H1 (cell line): ENCODE data around the gene RBM45. TPM values are rescaled to one million over a fixed set of nuclear protein-coding genes. Genes with fewer than 3 reads are reported as not detected.
"Not testable (repeated sequence)": the region's sequence is repeated elsewhere in the genome, so short reads cannot be mapped to it uniquely, and the experiment has no call there.

ENCODE experiments used
- CTCF ChIA-PET: fragments of 300-600 bp; sonication (Branson Sonifier 250); formaldehyde crosslinking; loops from one replicate; lab custom pipeline; 2021; ENCODE audit not compliant: partially characterized antibody; lab: Charles Lee
- POLR2A ChIA-PET: fragments of 300-600 bp; sonication (Branson Sonifier 250); formaldehyde crosslinking; loops from one replicate; lab custom pipeline; 2021; ENCODE audit warnings: inconsistent platforms; ENCODE audit not compliant: partially characterized antibody; lab: Charles Lee
- DNase-seq, 2 experiments: peaks; one replicate each; pipeline versions ENCODE4 v3.0.0 to v3.0.0-alpha.2; 2010 to 2022; ENCODE audit warnings: low spot score in 2 of 2, low read depth in 1 of 2, mixed read lengths in 1 of 2
- FAIRE-seq: peaks from 2 replicates; lab custom pipeline; 2011; peaks lifted over from hg19 to GRCh38; lab: Jason Lieb, UNC
- H2AFZ ChIP-seq: 2 replicates; pipeline ENCODE4 v1.8.1; 2012; ENCODE audit warnings: low read length, inconsistent platforms
- H2AK5ac ChIP-seq: 2 replicates; pipeline ENCODE4 v1.6.1; 2013; ENCODE audit warnings: low read depth, low read length
- H2BK120ac ChIP-seq: replicated peaks from 2 replicates; pipeline ENCODE3; 2013; ENCODE audit warnings: low read depth, low read length, inconsistent platforms
- H2BK12ac ChIP-seq: 2 replicates; pipeline ENCODE4 v1.6.1; 2013; ENCODE audit warnings: low read depth, low read length
- H2BK15ac ChIP-seq: 2 replicates; pipeline ENCODE4 v1.6.1; 2013; ENCODE audit warnings: low read length
- H2BK20ac ChIP-seq: 2 replicates; pipeline ENCODE4 v1.6.1; 2013; ENCODE audit warnings: low read length
- H2BK5ac ChIP-seq: 2 replicates; pipeline ENCODE4 v1.6.1; 2013; ENCODE audit warnings: low read depth, low read length
- H3K14ac ChIP-seq: 2 replicates; pipeline ENCODE4 v1.6.1; 2013; ENCODE audit warnings: inconsistent platforms; ENCODE audit not compliant: insufficient read length
- H3K18ac ChIP-seq: 2 replicates; pipeline ENCODE4 v1.6.1; 2013; ENCODE audit warnings: low read length; ENCODE audit errors: extremely low read depth
- H3K23ac ChIP-seq: 2 replicates; pipeline ENCODE4 v1.6.1; 2013; ENCODE audit warnings: inconsistent platforms; ENCODE audit not compliant: insufficient read length
- H3K23me2 ChIP-seq: 2 replicates; pipeline ENCODE4 v1.6.1; 2013; ENCODE audit warnings: low read depth, low read length
- H3K27ac ChIP-seq: 2 replicates; pipeline ENCODE4 v1.6.1; 2011; ENCODE audit warnings: low read depth, low read length, inconsistent platforms
- H3K27me3 ChIP-seq, 4 experiments: replicated peaks in 1 of 4; 1 replicate in 1 of 4; 2 replicates in 3 of 4; pipeline versions ENCODE4 v1.6.1 to v1.8.1; 2011 to 2013; ENCODE audit warnings: low read length in 3 of 4, mild to moderate bottlenecking in 3 of 4, inconsistent platforms in 2 of 4, mixed read lengths in 2 of 4, moderate library complexity in 1 of 4; ENCODE audit not compliant: control insufficient read depth in 3 of 4, insufficient read depth in 3 of 4; ENCODE audit errors: extremely low read depth in 1 of 4
- H3K36me3 ChIP-seq, 4 experiments: 2 replicates each; pipeline versions ENCODE4 v1.6.1 to v1.8.1; 2011 to 2013; ENCODE audit warnings: mild to moderate bottlenecking in 4 of 4, low read length in 3 of 4, moderate library complexity in 2 of 4, control low read depth in 1 of 4, inconsistent platforms in 1 of 4; ENCODE audit not compliant: insufficient read depth in 4 of 4, control insufficient read depth in 2 of 4
- H3K4ac ChIP-seq: replicated peaks from 2 replicates; pipeline ENCODE3; 2013; ENCODE audit warnings: low read length, low read depth, mixed read lengths, inconsistent platforms; ENCODE audit not compliant: insufficient read length
- H3K4me1 ChIP-seq, 4 experiments: replicated peaks in 1 of 4; 1 replicate in 1 of 4; 2 replicates in 3 of 4; pipeline versions ENCODE4 v1.6.1 to v1.8.1; 2011 to 2013; ENCODE audit warnings: low read length in 3 of 4, inconsistent platforms in 2 of 4, mixed read lengths in 1 of 4; ENCODE audit not compliant: insufficient read depth in 4 of 4, control insufficient read depth in 3 of 4
- H3K4me2 ChIP-seq, 2 experiments: 2 replicates each; pipeline versions ENCODE4 v1.6.1 to v1.8.1; 2011 to 2013; ENCODE audit warnings: low read depth in 2 of 2, low read length in 2 of 2, control low read depth in 1 of 2, inconsistent platforms in 1 of 2, mild to moderate bottlenecking in 1 of 2; ENCODE audit not compliant: insufficient read depth in 1 of 2
- H3K4me3 ChIP-seq, 4 experiments: fragments of 200-600, 300-600 bp in 1 of 4; sonication (generic), shearing (Covaris generic), sonication (Bioruptor Twin) in 1 of 4; 2 replicates each; pipeline versions ENCODE4 v1.5.1 to v1.8.1; 2011 to 2016; ENCODE audit warnings: low read length in 4 of 4, low read depth in 3 of 4, control low read depth in 2 of 4, inconsistent platforms in 2 of 4, mild to moderate bottlenecking in 2 of 4, mixed read lengths in 1 of 4, moderate library complexity in 1 of 4; ENCODE audit not compliant: insufficient read depth in 2 of 4; ENCODE audit errors: extremely low read depth in 1 of 4
- H3K56ac ChIP-seq: replicated peaks from 2 replicates; pipeline ENCODE3; 2013; ENCODE audit warnings: low read depth, mild to moderate bottlenecking, mixed read lengths, low read length, inconsistent platforms; ENCODE audit not compliant: insufficient read length
- H3K79me1 ChIP-seq: 2 replicates; pipeline ENCODE4 v1.6.1; 2013; ENCODE audit warnings: low read depth, low read length, control low read depth
- H3K79me2 ChIP-seq, 2 experiments: 2 replicates each; pipeline versions ENCODE4 v1.6.1 to v1.8.1; 2012 to 2013; ENCODE audit warnings: low read length in 2 of 2, mild to moderate bottlenecking in 2 of 2, inconsistent platforms in 1 of 2; ENCODE audit not compliant: insufficient read depth in 2 of 2, control insufficient read depth in 1 of 2
- H3K9ac ChIP-seq, 4 experiments: replicated peaks in 1 of 4; 1 replicate in 1 of 4; 2 replicates in 3 of 4; pipeline versions ENCODE4 v1.6.1 to v1.8.1; 2011 to 2013; ENCODE audit warnings: low read depth in 3 of 4, low read length in 3 of 4, control low read depth in 2 of 4, mild to moderate bottlenecking in 2 of 4, moderate library complexity in 2 of 4, inconsistent platforms in 1 of 4; ENCODE audit errors: extremely low read depth in 1 of 4
- H3K9me3 ChIP-seq, 2 experiments: 2 replicates each; pipeline versions ENCODE4 v1.6.1 to v1.8.1; 2012 to 2013; ENCODE audit warnings: mild to moderate bottlenecking in 2 of 2, moderate library complexity in 2 of 2, control low read depth in 1 of 2, inconsistent platforms in 1 of 2, low read depth in 1 of 2, low read length in 1 of 2, mixed read lengths in 1 of 2; ENCODE audit not compliant: insufficient read depth in 2 of 2
- H4K20me1 ChIP-seq, 2 experiments: replicated peaks in 1 of 2; 2 replicates each; pipeline versions ENCODE3 to v1.8.1; 2011 to 2013; ENCODE audit warnings: inconsistent platforms in 2 of 2, low read length in 2 of 2, mild to moderate bottlenecking in 1 of 2; ENCODE audit not compliant: insufficient read depth in 2 of 2, control insufficient read depth in 1 of 2
- H4K5ac ChIP-seq: 2 replicates; pipeline ENCODE4 v1.6.1; 2013; ENCODE audit warnings: low read length, low read depth, mixed read lengths, inconsistent platforms; ENCODE audit not compliant: insufficient read length
- H4K8ac ChIP-seq: 2 replicates; pipeline ENCODE4 v1.8.0; 2013; ENCODE audit warnings: mild to moderate bottlenecking, moderate library complexity, low read length, inconsistent platforms; ENCODE audit not compliant: insufficient read depth; ENCODE audit errors: extremely low read depth
- H4K91ac ChIP-seq: replicated peaks from 2 replicates; pipeline ENCODE3; 2013; ENCODE audit warnings: low read length, mixed read lengths, inconsistent platforms; ENCODE audit not compliant: insufficient read length
- HDAC6 ChIP-seq: IDR thresholded peaks from one replicate; pipeline ENCODE4 v1.7.1; 2012; ENCODE audit warnings: low read depth, mild to moderate bottlenecking, inconsistent platforms, low read length, moderate library complexity
- POU5F1 ChIP-seq: IDR thresholded peaks from 2 replicates; pipeline ENCODE4 v1.6.1; 2011; ENCODE audit warnings: low read depth, mild to moderate bottlenecking, low read length, moderate library complexity
- SIX5 ChIP-seq: IDR thresholded peaks from 2 replicates; pipeline ENCODE4 v1.6.1; 2011; ENCODE audit warnings: mild to moderate bottlenecking, low read depth, low read length
- SUZ12 ChIP-seq: fragments of 200-600 bp; sonication (generic); IDR thresholded peaks from 2 replicates; pipeline ENCODE4 v1.6.1; 2012; ENCODE audit warnings: mild to moderate bottlenecking, inconsistent platforms, low read length, moderate library complexity, mixed read lengths
- ZNF274 ChIP-seq: IDR thresholded peaks from 2 replicates; pipeline ENCODE4 v1.7.0; 2012; ENCODE audit warnings: low read length, borderline replicate concordance; ENCODE audit errors: extremely low read depth
- WGBS, 2 experiments: shearing (Covaris generic) in 1 of 2; methylation state at CpG; one replicate each; pipeline versions ENCODE4 v1.1.6 to v1.1.7; 2013 to 2015; ENCODE audit warnings: low lambda C conversion rate in 2 of 2, mixed read lengths in 2 of 2, inconsistent platforms in 1 of 2, low coverage in 1 of 2, missing lambda C conversion rate in 1 of 2; ENCODE audit not compliant: insufficient replicate concordance in 2 of 2, insufficient coverage in 1 of 2, insufficient read length in 1 of 2; ENCODE audit errors: extremely low coverage in 1 of 2, missing lambda C conversion rate in 1 of 2; 5-methylcytosine and 5-hydroxymethylcytosine counted together
- polyA plus RNA-seq, 7 experiments: library from polyadenylated mRNA; depleted of rRNA in 3 of 7; stranded (reverse) in 5 of 7; unstranded in 2 of 7; fragments of >200 nt in 5 of 7; fragments of 200-250 nt in 2 of 7; gene quantifications; 1 replicate in 5 of 7; 2 replicates in 1 of 7; 4 replicates in 1 of 7; pipeline versions ENCODE4 v1.2.1 to v1.2.3, GENCODE V29; 2011 to 2013; ENCODE audit warnings: missing spikeins in 2 of 7, mixed read lengths in 2 of 7
- total RNA-seq: library from RNA; stranded (reverse); fragmentation: NEBNext Ultra II Directional; extraction: Animal tissue kit (Norgen Biotek cat#: 25700); gene quantifications from 2 replicates; pipeline ENCODE4 v1.2.1, GENCODE V29; 2021

Gene RBM45
- total and polyA plus RNA-seq, 2 of the 8 experiments (the other 6 are each of a cell fraction or from before 2014, with no cell fraction given), result 4.7 to 10.4 TPM

GRCh38 chr2:178152977-178153376, 40.7 kb downstream of the RBM45 start (continued):
- no peak for TF ChIP-seq HDAC6
- TF ChIP-seq ZNF274, result no peak
- TF ChIP-seq POU5F1, result no peak
- TF ChIP-seq SIX5, result no peak
- no peak for TF ChIP-seq SUZ12

GRCh38 chr2:178153878-178154277, 41.6 kb downstream of the RBM45 start:
- H3K23ac ChIP-seq, H3K27ac ChIP-seq, H2AFZ ChIP-seq, H3K4me1 ChIP-seq, H3K4me2 ChIP-seq, H3K27me3 ChIP-seq, H2BK12ac ChIP-seq, FAIRE-seq, H3K9ac ChIP-seq, H3K4ac ChIP-seq, H3K18ac ChIP-seq, H3K4me3 ChIP-seq, H2AK5ac ChIP-seq, H3K14ac ChIP-seq, H4K20me1 ChIP-seq, H2BK120ac ChIP-seq, H3K9me3 ChIP-seq, H3K56ac ChIP-seq, H3K36me3 ChIP-seq, H3K23me2 ChIP-seq, H4K8ac ChIP-seq, H3K79me1 ChIP-seq, H3K79me2 ChIP-seq, H2BK20ac ChIP-seq, H2BK5ac ChIP-seq, H4K91ac ChIP-seq, DNase-seq, H2BK15ac ChIP-seq, H4K5ac ChIP-seq: not testable (repeated sequence)
- WGBS, 2 experiments, result 83% methylated on average over 1 of the region's 1 CpG; no CpG with 5 or more reads in 1 of the 2 experiments
- ChIA-PET CTCF (interaction anchor here (0.8 to 2.7 kb wide), 3 partner anchors 20 to 54 kb away, joined by 3 to 10 read pairs (median 4); no protein-coding TSS in a partner anchor), POLR2A (interaction anchor here (1.2 to 1.5 kb wide), 2 partner anchors 14 to 297 kb away, joined by 3 read pairs; partner anchors contain the start of genes PJVK and PRKRA)
